SH-SY5Y (cell line): Measurements from ENCODE around the gene YPEL2.

Experiments used
- GATA2 ChIP-seq: IDR thresholded peaks from 2 replicates; pipeline ENCODE4 v1.6.1; 2011; ENCODE audit warnings: mild to moderate bottlenecking, low read depth, low read length
- GATA3 ChIP-seq: IDR thresholded peaks from 2 replicates; pipeline ENCODE4 v1.6.1; 2011; ENCODE audit warnings: low read depth, mild to moderate bottlenecking, low read length, moderate library complexity

DNA sequence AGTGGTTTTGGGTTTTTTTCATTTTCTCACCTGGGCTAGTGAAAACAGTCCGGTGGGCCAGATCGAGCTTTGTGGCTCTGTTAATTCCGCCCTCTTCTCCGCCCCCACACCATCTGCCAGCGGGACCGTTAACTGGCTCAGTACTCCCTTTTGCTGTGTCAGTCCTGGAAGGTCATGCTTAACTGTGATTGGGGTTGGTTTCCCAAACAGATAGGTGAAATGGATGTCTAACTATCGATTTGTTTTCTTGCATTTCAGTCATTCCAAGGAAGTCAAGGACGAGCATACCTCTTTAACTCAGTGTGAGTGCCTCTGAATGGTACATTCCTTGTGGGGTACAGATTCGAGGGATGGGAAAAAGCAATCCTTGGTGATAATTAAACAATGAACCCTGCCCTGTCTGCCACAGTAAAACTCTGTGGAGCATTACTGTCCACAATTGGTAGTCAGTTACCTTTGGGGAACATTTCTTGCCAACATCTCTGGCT is 56.7 kb downstream of the YPEL2 start:
- no peak for TF ChIP-seq GATA2
- TF ChIP-seq GATA3, result no peak
